ENCODE results near the gene LPIN1. TPM values are rescaled to one million over a fixed set of nuclear protein-coding genes. Genes with fewer than 3 reads are reported as not detected.

Gene LPIN1
- total RNA-seq, 1 donor from 2014 or later, result 81.1 TPM

GRCh38 chr2:11743366-11743765 is 3.1 kb upstream of the LPIN1 start:
- intact Hi-C loops (cut with micrococcal nuclease), result loop anchor here (10.0 kb wide), 1 partner anchor 671 kb away; no protein-coding TSS in a partner anchor

GRCh38 chr2:11743846-11744553 is 2.4 kb upstream of the LPIN1 start:
- intact Hi-C loops (cut with micrococcal nuclease), result loop anchor here (2.0 to 10.0 kb wide), 2 partner anchors 671 to 931 kb away; partner anchors contain the start of gene PDIA6

GRCh38 chr2:11744631-11745394 is 1.6 kb upstream of the LPIN1 start:
- intact Hi-C loops (cut with micrococcal nuclease), result loop anchor here (2.0 to 10.0 kb wide), 4 partner anchors 547 to 932 kb away; partner anchors contain the start of gene PDIA6

DNA sequence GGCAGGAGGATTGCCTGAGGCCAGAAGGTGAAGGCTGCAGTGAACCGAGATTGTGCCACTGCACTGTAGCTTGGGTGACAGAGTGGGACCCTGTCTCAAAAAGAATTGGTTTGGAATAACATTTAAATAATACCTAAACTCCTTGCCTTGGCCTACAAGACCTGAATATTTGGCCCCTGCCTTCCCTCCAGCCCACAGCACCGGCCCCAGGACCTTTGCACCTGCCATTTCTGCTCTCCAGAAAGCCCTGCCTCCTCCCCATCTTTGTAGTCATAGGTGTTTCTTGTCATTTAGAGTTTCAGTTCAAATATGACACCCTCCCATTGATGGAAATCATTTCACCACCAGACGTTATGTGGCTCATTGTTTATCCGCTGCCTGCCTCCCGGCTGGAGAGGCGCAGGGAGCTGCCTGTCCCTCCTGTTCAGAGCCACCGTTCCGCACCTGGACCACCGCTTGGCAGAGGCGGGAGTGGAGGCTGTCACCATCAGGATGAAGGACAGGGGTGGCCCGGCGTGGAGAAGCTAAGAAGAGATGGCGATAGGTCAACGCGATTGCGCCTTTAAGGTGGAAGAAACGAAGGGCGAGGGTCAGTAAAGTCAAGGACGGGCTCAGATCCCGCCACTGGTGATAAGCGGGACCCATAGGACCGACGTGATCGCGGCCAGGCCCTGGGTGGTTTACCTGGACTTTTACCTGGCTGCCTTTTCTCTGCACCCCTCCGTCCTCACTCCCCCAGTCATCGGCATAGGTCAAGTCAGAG is 638 bp upstream of the LPIN1 start:
- intact Hi-C loops (cut with micrococcal nuclease), result loop anchor here (1.0 to 10.0 kb wide), 10 partner anchors 9 to 933 kb away; partner anchors contain the start of genes E2F6 and PDIA6

- intact Hi-C loops (cut with micrococcal nuclease), result loop anchor here (1.0 to 10.0 kb wide), 9 partner anchors 7 to 755 kb away; partner anchors contain the start of gene E2F6
These were observed 501 bp downstream of the LPIN1 start for GRCh38 chr2:11746807-11747459.

GRCh38 chr2:11748018-11748860 is 1.8 kb downstream of the LPIN1 start:
- intact Hi-C loops (cut with micrococcal nuclease), result loop anchor here (5.0 to 10.0 kb wide), 3 partner anchors 544 to 754 kb away; no protein-coding TSS in a partner anchor

GRCh38 chr2:11748861-11749645 is 2.6 kb downstream of the LPIN1 start:
- intact Hi-C loops (cut with micrococcal nuclease), result loop anchor here (5.0 to 10.0 kb wide), 3 partner anchors 543 to 753 kb away; no protein-coding TSS in a partner anchor

DNA sequence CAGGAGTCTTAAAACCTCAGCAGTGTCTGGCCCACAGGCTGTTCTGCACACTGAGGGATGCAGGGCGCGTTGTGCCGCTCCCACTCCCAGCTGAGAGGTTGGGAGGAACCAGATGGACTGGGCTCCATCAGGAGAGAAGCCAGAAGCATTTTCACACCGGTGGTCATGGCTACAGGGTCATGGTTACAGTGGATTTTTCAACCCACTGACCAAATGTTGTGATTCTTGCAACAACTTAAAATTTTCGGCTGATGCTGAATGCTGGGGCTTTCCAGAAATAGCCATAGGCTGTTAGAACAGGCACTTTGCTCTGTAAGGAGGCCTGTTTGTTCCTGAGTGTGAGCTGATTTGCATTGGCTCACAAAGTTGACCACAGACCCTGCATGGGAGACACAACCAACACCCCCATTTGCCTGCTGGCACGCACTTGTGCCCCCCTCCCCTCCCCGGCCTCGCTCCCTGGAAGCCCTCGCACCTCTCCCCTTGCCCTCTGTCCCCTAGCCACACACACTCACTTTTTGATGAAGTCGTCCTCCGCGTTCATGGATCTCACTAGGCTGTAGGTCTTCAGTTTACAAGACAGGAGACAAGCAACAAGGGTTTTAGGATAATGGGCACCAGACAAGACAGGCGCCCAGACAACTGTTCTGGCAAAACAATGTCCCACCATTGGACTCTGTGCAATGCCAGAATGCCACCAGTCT is 3.4 kb downstream of the LPIN1 start:
- intact Hi-C loops (cut with micrococcal nuclease), result loop anchor here (1.0 to 10.0 kb wide), 10 partner anchors 26 to 1629 kb away; partner anchors contain the start of genes HPCAL1 and TRIB2

DNA sequence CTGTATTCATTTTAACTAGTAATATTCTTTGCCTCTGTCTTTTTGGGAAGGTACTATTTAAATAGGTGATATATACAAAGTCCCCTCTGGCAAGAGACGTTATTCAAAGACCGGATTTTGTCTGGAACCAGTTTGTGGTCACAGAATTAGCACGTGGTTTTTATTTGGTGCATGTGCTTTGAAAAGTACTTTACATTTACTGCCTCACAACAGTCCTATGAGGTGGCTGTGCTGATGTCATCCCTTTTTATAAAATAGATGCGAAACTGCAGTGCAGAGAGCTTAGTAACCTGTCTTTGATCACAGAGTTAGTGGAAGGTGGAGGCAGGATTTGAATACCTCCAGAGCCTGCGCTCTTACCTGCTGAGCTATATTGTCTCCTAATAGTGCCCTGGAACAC is 4.0 kb downstream of the LPIN1 start:
- intact Hi-C loops (cut with micrococcal nuclease), result loop anchor here (1.0 to 10.0 kb wide), 7 partner anchors 25 to 1630 kb away; partner anchors contain the start of genes HPCAL1 and TRIB2

GRCh38 chr2:11750917-11751316 is 4.5 kb downstream of the LPIN1 start:
- intact Hi-C loops (cut with micrococcal nuclease), result loop anchor here (1.0 to 10.0 kb wide), 7 partner anchors 24 to 1630 kb away; partner anchors contain the start of genes HPCAL1 and TRIB2

DNA sequence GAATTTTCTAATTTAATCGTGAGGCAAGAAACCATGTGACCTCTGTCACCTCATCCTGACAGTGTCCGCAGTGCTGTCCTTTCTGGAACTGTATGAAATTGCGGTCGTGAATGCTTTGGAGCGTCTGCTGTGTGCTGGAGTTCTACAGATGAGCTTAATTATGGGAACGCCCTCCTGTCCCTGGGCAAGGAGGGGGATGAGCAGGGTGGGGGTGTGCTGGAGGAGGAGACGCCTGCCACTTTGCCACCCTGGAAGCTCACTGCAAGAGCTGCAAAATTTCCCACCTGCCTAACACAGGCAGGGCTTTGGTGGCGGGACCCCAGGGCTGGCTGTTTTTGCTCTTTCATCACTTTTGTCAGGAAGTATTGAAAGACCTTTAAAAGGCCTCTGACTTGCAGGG is 6.5 kb downstream of the LPIN1 start:
- intact Hi-C loops (cut with micrococcal nuclease), result loop anchor here (10.0 kb wide), 2 partner anchors 1102 to 1448 kb away; partner anchors contain the start of gene HPCAL1

- intact Hi-C loops (cut with micrococcal nuclease), result loop anchor here (10.0 kb wide), 2 partner anchors 1101 to 1449 kb away; partner anchors contain the start of gene HPCAL1
These were observed 7.0 kb downstream of the LPIN1 start for GRCh38 chr2:11753452-11753885.

- intact Hi-C loops (cut with micrococcal nuclease), result loop anchor here (1.0 to 10.0 kb wide), 5 partner anchors 8 to 1449 kb away; partner anchors contain the start of genes HPCAL1 and LPIN1
These were observed 7.7 kb downstream of the LPIN1 start for GRCh38 chr2:11753886-11754699.

DNA sequence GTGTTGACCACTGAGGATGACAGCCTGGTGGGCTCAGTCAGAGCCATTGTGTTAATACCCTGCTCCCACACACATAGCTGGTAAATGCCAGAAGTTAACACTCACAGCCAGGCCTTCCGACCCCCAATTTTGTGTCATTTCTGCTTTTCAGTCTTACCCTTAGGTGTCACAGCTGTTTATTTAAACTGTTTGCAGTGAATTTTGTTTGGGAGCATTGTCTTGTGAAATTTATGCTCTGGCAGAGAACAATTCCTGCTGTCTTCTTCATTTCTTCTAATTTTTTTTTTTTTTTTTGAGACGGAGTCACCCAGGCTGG is 8.2 kb downstream of the LPIN1 start:
- intact Hi-C loops (cut with micrococcal nuclease), result loop anchor here (1.0 to 10.0 kb wide), 5 partner anchors 8 to 1450 kb away; partner anchors contain the start of genes HPCAL1 and LPIN1

GRCh38 chr2:11757101-11757500 is 10.7 kb downstream of the LPIN1 start:
- intact Hi-C loops (cut with micrococcal nuclease), result loop anchor here (10.0 kb wide), 2 partner anchors 1098 to 1452 kb away; partner anchors contain the start of gene HPCAL1

GRCh38 chr2:11758187-11758586 is 11.8 kb downstream of the LPIN1 start:
- intact Hi-C loops (cut with micrococcal nuclease), result loop anchor here (1.0 to 10.0 kb wide), 3 partner anchors 10 to 1453 kb away; partner anchors contain the start of gene HPCAL1

- intact Hi-C loops (cut with micrococcal nuclease), result loop anchor here (1.0 to 10.0 kb wide), 3 partner anchors 10 to 1454 kb away; partner anchors contain the start of gene HPCAL1
These were observed 12.2 kb downstream of the LPIN1 start for GRCh38 chr2:11758647-11759046.
